Esophagus muscularis mucosa (tissue), 4 donors: Measurements from ENCODE around the gene ETFDH. TPM values are rescaled to one million over a fixed set of nuclear protein-coding genes. Genes with fewer than 3 reads are reported as not detected.
"Not testable (repeated sequence)": the region's sequence is repeated elsewhere in the genome, so short reads cannot be mapped to it uniquely, and the experiment has no call there.

Source experiments
- DNase-seq: peaks from one replicate; pipeline ENCODE4 v3.0.0-alpha.2; 2017; ENCODE audit errors: extremely low spot score
- H3K27ac ChIP-seq, 4 donors: fragments of 200-600 bp; sonication (generic); replicated peaks in 1 of 4; 1 replicate in 3 of 4; 2 replicates in 1 of 4; pipeline ENCODE4 v1.5.1; 2016 to 2019; ENCODE audit warnings: mild to moderate bottlenecking in 1 of 4
- H3K27me3 ChIP-seq, 4 donors: fragments of 200-600 bp; sonication (generic); one replicate each; pipeline versions ENCODE4 v1.5.1 to v1.6.0; 2016 to 2019
- H3K36me3 ChIP-seq, 4 donors: fragments of 200-600 bp; sonication (generic); one replicate each; pipeline ENCODE4 v1.5.1; 2016 to 2019
- H3K4me1 ChIP-seq, 4 donors: fragments of 200-600 bp; sonication (generic); one replicate each; pipeline ENCODE4 v1.5.1; 2016 to 2019
- H3K4me3 ChIP-seq, 4 donors: fragments of 200-600 bp; sonication (generic); 1 replicate in 2 of 4; 2 replicates in 2 of 4; pipeline ENCODE4 v1.5.1; 2016 to 2019; ENCODE audit warnings: mild to moderate bottlenecking in 4 of 4, moderate library complexity in 1 of 4
- H3K9me3 ChIP-seq, 4 donors: fragments of 200-600 bp; sonication (generic); 1 replicate in 3 of 4; 2 replicates in 1 of 4; pipeline ENCODE4 v1.5.1; 2016 to 2019
- EP300 ChIP-seq: sonication (generic); formaldehyde crosslinking; IDR thresholded peaks from one replicate; pipeline ENCODE4 v1.6.1; 2017; ENCODE audit warnings: antibody characterized with exemption
- POLR2A ChIP-seq: fragments of 450-650 bp; IDR thresholded peaks from one replicate; pipeline ENCODE4 v1.6.1; 2017; ENCODE audit warnings: antibody characterized with exemption, moderate library complexity, mild to moderate bottlenecking, low read depth
- POLR2AphosphoS5 ChIP-seq, 2 donors: sonication (generic); formaldehyde crosslinking; IDR thresholded peaks; one replicate each; pipeline ENCODE4 v1.6.1; 2017; ENCODE audit warnings: antibody characterized with exemption in 2 of 2
- WGBS: methylation state at CpG from one replicate; pipeline ENCODE4 v1.1.5; 2018; 5-methylcytosine and 5-hydroxymethylcytosine counted together
- intact Hi-C: fragments of 100-400 bp; cut with DNase I; formaldehyde crosslinking; loops from one replicate; pipeline ENCODE4 v1.15.1; 2023
- total RNA-seq, 4 donors: library from RNA; depleted of rRNA; stranded (reverse); fragments of >200 nt; gene quantifications; one replicate each; pipeline versions ENCODE4 v1.1.0 to v1.2.1, GENCODE V29; 2016
- TF ChIP-seq, protein P1 (sequence below), 3 experiments: fragments of 200-600 bp in 2 of 3; fragments of 450-650 bp in 1 of 3; sonication (generic) in 2 of 3; IDR thresholded peaks; one replicate each; pipeline ENCODE4 v1.5.1; 2017 to 2019; ENCODE audit warnings: antibody characterized with exemption in 3 of 3, mild to moderate bottlenecking in 2 of 3, moderate library complexity in 1 of 3

The ETFDH gene
- total RNA-seq, 4 donors from 2014 or later, result 33.4 to 40.1 (median 35.6) TPM

DNA sequence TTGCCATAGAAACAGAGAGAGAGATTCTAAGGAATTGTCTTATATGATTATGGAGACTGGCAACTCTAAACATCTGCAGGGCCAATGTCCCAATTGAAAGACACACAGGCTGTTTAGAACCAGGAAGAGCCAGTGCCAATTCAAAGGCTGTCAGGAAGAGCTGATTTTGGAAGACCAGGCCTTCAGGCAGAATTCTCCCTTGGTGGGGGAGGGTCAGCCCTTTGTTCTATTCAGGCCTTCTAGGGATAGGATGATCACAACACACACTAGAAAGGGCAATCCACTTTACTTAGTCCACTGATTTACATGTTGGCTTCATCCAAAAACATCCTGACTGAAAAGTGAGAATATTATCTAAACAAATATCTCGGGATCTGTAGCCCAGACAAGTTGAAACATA, 15.7 kb upstream of the ETFDH start:
- Histone ChIP-seq H3K27ac (no peak overlapping the region), H3K36me3 (no peaks in the 10 kb centered on the region), H3K4me3 (no peak overlapping the region), H3K27me3 (peaks cover 0 to 3% (median 0%) of the 10 kb centered on the region in 4 donors), H3K9me3 (no peaks in the 10 kb centered on the region), H3K4me1 (no peaks in the 10 kb centered on the region)
- intact Hi-C loops, result no loop called here
- TF ChIP-seq, protein P1, sequence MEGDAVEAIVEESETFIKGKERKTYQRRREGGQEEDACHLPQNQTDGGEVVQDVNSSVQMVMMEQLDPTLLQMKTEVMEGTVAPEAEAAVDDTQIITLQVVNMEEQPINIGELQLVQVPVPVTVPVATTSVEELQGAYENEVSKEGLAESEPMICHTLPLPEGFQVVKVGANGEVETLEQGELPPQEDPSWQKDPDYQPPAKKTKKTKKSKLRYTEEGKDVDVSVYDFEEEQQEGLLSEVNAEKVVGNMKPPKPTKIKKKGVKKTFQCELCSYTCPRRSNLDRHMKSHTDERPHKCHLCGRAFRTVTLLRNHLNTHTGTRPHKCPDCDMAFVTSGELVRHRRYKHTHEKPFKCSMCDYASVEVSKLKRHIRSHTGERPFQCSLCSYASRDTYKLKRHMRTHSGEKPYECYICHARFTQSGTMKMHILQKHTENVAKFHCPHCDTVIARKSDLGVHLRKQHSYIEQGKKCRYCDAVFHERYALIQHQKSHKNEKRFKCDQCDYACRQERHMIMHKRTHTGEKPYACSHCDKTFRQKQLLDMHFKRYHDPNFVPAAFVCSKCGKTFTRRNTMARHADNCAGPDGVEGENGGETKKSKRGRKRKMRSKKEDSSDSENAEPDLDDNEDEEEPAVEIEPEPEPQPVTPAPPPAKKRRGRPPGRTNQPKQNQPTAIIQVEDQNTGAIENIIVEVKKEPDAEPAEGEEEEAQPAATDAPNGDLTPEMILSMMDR (IDR thresholded peaks at IDR 0.05), result no peak
- TF ChIP-seq POLR2A (no peak), POLR2AphosphoS5 (IDR thresholded peaks at IDR 0.05) (no peak), EP300 (no peak)
- WGBS, result 67% methylated on average over 1 of the region's 1 CpG
- no peak for DNase-seq

DNA sequence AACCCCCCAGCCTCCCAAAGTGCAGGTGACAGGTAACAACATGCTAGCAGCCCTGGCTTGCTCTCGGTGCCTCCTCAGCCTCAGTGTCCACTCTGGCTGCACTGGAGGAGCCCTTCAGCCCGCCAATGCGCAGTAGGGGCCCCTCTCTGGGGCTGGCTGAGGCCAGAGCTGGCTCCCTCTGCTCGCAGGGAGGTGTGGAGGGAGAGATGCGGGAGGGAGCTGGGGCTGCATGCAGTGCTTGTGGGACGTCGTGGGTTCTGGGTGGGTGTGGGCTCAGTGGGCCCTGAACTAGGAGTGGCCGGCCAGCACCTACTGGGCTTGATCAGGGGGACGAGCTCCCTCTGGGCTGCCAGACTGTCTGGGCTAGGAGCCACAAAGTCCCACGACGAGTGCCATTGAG, 14.8 kb upstream of the ETFDH start:
- no peak for DNase-seq
- Histone ChIP-seq H3K4me3 (no peak overlapping the region), H3K27ac (no peak overlapping the region), H3K27me3 (peaks cover 0 to 3% (median 0%) of the 10 kb centered on the region in 4 donors), H3K36me3 (no peaks in the 10 kb centered on the region), H3K4me1 (no peaks in the 10 kb centered on the region), H3K9me3 (no peaks in the 10 kb centered on the region)
- TF ChIP-seq POLR2AphosphoS5 (IDR thresholded peaks at IDR 0.05) (no peak), POLR2A (no peak), EP300 (no peak)
- TF ChIP-seq, protein P1 (IDR thresholded peaks at IDR 0.05), result no peak
- 89% methylated on average over 8 of the region's 11 CpGs for WGBS
- intact Hi-C loops, result no loop called here

DNA sequence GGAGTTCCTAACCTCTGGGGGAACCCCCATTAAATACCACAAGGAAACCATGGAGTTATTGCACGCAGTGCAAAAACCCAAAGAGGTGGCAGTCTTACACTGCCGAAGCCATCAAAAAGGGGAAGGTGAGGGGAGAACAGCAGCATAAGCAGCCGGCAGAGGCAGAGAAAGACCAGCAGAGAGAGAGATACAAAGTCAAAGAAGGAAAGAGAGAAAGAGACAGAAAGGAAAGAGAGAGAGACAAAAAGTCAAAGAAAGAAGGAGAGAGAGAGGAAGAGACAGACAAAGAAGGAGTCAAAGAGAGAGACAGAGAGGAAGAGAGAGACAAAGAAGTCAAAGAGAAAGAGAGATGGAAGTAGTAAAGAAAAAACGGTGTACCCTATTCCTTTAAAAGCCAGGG, 8.8 kb upstream of the ETFDH start:
- H3K27me3 ChIP-seq, H3K4me3 ChIP-seq, intact Hi-C loops, H3K9me3 ChIP-seq, H3K27ac ChIP-seq, DNase-seq, H3K4me1 ChIP-seq, H3K36me3 ChIP-seq: not testable (repeated sequence)
- 57% methylated on average over 4 of the region's 4 CpGs for WGBS

DNA sequence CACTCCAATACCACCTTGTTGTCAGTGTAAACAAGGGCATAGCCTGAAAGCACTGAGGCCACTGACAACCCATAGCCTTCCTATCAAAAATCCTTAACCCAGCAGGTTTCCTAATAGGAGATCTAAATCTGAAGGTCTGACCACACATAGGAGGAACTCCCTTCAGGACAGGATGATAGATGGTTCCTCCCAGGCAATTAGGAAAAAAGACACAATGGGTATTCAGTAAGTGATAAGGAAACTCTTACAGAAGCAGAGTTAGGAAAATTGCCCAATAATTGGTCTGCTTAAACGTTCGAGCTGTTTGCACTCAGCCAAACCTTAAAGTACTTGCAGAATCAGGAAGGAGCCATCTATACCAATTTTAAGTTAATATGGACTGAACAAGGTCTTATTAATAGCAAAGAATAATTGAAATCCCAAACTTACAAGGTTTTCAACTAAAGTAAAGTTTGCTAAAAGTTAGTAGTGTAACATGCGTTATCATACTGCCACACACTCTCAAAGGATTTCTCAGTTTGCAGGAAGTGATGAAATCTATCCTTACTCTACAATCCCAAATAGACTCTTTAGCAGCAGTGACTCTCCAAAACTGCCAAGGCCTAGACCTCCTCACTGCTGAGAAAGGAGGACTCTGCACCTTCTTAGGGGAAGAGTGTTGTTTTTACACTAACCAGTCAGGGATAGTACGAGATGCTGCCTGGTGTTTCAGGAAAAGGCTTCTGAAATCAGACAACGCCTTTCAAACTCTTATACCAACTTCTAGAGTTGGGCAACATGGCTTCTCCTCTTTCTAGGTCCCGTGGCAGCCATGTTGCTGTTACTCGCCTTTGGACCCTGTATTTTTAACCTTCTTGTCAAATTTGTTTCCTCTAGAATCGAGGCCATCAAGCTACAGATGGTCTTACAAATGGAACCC, 8.1 kb upstream of the ETFDH start:
- whole genome bisulfite sequencing, result 83% methylated on average over 8 of the region's 8 CpGs
- H3K27me3 ChIP-seq, H3K4me1 ChIP-seq, DNase-seq, H3K9me3 ChIP-seq, H3K36me3 ChIP-seq, H3K27ac ChIP-seq, intact Hi-C loops, H3K4me3 ChIP-seq: not testable (repeated sequence)

DNA sequence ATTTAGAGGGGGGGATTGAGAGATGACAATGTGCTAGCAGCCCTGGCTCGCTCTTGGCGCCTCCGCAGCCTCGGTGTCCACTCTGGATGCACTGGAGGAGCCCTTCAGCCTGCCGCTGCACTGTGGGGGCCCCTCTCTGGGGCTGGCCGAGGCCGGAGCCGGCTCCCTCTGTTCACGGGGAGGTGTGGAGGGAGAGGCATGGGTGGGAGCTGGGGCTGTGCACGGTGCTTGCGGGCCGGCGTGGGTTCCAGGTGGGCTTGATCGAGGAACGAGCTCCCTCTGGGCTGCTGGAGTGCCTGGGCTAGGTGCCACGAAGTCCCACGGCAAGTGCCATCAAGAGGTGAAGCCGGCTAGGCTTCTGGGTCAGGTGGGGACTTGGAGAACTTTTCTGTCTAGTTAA, 7.3 kb upstream of the ETFDH start:
- H3K4me3 ChIP-seq, result no peak overlapping the region
- intact Hi-C loops, result no loop called here
- H3K4me1 ChIP-seq, result no peaks in the 10 kb centered on the region
- WGBS, result 98% methylated on average over 8 of the region's 18 CpGs
- no peak for DNase-seq
- H3K27ac ChIP-seq, result no peak overlapping the region
- H3K27me3 ChIP-seq, result no peaks in the 10 kb centered on the region
- H3K36me3 ChIP-seq, result no peaks in the 10 kb centered on the region
- H3K9me3 ChIP-seq, result no peaks in the 10 kb centered on the region
- TF ChIP-seq POLR2A (no peak), POLR2AphosphoS5 (IDR thresholded peaks at IDR 0.05) (no peak), EP300 (no peak)
- TF ChIP-seq, protein P1 (IDR thresholded peaks at IDR 0.05), result no peak

DNA sequence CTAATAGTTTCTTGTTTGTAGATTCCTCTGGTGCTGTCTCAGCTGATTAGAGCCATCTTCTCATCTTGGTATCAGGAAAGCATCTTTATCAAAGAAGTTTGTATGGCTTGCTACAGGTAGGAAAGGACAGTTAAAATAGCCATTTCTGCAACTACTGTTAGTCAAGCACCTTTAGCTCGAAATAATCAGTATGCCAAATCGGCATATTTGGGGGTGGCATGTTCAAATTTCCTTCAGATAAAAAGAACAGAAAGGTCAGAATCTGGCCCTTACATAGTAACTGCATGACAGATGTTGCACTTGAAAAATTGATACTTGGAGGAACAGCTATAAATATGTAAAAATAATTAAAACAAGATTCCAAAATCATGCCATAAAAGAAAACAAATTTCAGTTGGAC, 5.2 kb upstream of the ETFDH start:
- 95% methylated on average over 2 of the region's 2 CpGs for WGBS
- TF ChIP-seq POLR2A (no peak), POLR2AphosphoS5 (IDR thresholded peaks at IDR 0.05) (no peak), EP300 (no peak)
- TF ChIP-seq, protein P1 (IDR thresholded peaks at IDR 0.05), result no peak
- intact Hi-C loops, result no loop called here

More for the DNA sequence above, 5.2 kb upstream of the ETFDH start:
- no peaks in the 10 kb centered on the region for H3K9me3 ChIP-seq
- no peaks in the 10 kb centered on the region for H3K36me3 ChIP-seq
- peaks cover 7 to 15% (median 11%) of the 10 kb centered on the region in 4 donors for H3K4me1 ChIP-seq
- DNase-seq, result no peak
- no peak overlapping the region for H3K4me3 ChIP-seq
- no peak overlapping the region for H3K27ac ChIP-seq
- H3K27me3 ChIP-seq, result no peaks in the 10 kb centered on the region
